GM18951 (cell line): ENCODE data around the gene RBSN.

Source experiments
- POLR2A ChIP-seq: IDR thresholded peaks from 4 replicates; pipeline ENCODE4 v1.6.1; 2011; ENCODE audit warnings: mild to moderate bottlenecking; ENCODE audit not compliant: insufficient read length, insufficient read depth; ENCODE audit errors: extremely low read depth
- in situ Hi-C: fragments of 300-500 bp; cut with MboI; formaldehyde crosslinking; loops from one replicate; pipeline ENCODE4 v1.12.0; 2022; ENCODE audit warnings: low sequenced_read_pairs, mixed read lengths, inconsistent platforms; ENCODE audit not compliant: unreplicated experiment

RBSN gene

GRCh38 chr3:15043408-15044171 lies 55.4 kb downstream of the RBSN start:
- no peak for TF ChIP-seq POLR2A
- in situ Hi-C loops = loop anchor here (25.0 kb wide), 1 partner anchor 256 kb away; no protein-coding TSS in a partner anchor

GRCh38 chr3:15042936-15043335 lies 56.0 kb downstream of the RBSN start:
- in situ Hi-C loops = loop anchor here (25.0 kb wide), 1 partner anchor 256 kb away; no protein-coding TSS in a partner anchor
- no peak for TF ChIP-seq POLR2A

GRCh38 chr3:15041950-15042349 lies 57.0 kb downstream of the RBSN start:
- in situ Hi-C loops = loop anchor here (25.0 kb wide), 1 partner anchor 255 kb away; no protein-coding TSS in a partner anchor
- TF ChIP-seq POLR2A = no peak

DNA sequence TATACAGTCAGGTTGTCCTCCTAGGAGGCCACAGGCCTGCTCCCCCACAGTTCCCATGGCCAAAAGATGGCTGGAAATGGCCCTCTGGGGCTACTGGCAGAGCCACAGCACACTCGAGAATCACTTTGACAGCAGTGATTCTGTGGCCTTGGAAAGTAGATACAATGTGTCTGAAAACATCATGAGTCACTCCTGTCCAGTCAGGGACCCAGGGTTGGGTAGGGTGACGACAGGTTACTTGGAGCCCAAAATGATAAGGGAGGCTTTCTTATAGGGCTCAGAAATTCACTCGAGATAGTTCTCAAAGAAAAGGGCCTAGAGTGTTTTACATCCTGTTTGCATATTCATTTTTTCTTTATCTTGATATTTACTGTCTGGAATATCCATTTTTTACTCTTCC lies 58.1 kb downstream of the RBSN start:
- in situ Hi-C loops = loop anchor here (25.0 kb wide), 1 partner anchor 254 kb away; no protein-coding TSS in a partner anchor
- TF ChIP-seq POLR2A = no peak

- in situ Hi-C loops = loop anchor here (25.0 kb wide), 1 partner anchor 251 kb away; no protein-coding TSS in a partner anchor
These were observed 60.6 kb downstream of the RBSN start for GRCh38 chr3:15038306-15038705.

GRCh38 chr3:15033103-15033502 lies 65.8 kb downstream of the RBSN start:
- in situ Hi-C loops = loop anchor here (25.0 kb wide), 1 partner anchor 246 kb away; no protein-coding TSS in a partner anchor
- TF ChIP-seq POLR2A = no peak

More at GRCh38 chr3:15038306-15038705, 60.6 kb downstream of the RBSN start:
- TF ChIP-seq POLR2A = no peak

GRCh38 chr3:15032650-15033049 lies 66.3 kb downstream of the RBSN start:
- TF ChIP-seq POLR2A = no peak
- in situ Hi-C loops = loop anchor here (25.0 kb wide), 1 partner anchor 245 kb away; no protein-coding TSS in a partner anchor

GRCh38 chr3:15029625-15030024 lies 69.3 kb downstream of the RBSN start:
- in situ Hi-C loops = loop anchor here (25.0 kb wide), 1 partner anchor 242 kb away; no protein-coding TSS in a partner anchor
- no peak for TF ChIP-seq POLR2A

DNA sequence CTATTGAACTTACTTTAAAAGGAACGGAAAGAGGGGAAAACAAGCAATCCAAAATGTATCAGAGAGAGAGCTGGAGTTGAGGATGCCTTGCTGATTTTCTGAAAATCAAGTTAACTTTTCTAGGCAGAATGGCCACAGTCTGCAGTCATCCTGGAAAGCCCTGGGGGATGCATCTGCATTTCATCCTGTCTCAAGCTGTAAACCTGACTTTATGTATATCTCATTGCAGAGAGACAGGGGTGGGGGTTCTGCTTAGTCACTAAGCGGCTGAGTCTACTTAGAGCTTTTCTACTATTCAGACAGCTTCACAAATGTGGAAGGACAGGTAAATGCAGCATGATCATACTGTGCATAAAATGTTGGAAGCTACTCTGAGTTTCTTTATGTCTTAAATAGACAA lies 75.2 kb downstream of the RBSN start:
- TF ChIP-seq POLR2A = no peak
- in situ Hi-C loops = no loop called here

DNA sequence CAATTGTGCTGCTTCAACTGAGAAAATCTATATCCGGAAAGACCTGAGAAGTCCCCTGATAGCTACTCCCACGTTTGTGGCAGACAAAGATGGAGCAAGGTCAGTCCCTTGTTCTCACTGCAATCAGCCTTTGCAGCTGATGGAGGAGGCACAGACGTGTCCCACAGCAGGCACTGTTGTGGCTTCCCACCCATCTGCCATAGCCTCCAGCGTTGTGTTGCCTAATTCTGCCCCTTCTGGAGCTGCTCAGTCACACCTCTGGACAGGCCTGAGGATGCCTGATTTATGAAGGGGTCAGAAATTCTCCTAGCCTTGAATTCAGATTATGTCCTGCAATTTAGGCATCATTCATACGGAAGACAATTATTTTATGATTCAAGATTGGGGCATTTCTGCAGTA lies 75.7 kb downstream of the RBSN start:
- in situ Hi-C loops = no loop called here

More for the DNA sequence above, 75.7 kb downstream of the RBSN start:
- TF ChIP-seq POLR2A = no peak
